Measurements from ENCODE around the gene EPHA10. TPM values are rescaled to one million over a fixed set of nuclear protein-coding genes. Genes with fewer than 3 reads are reported as not detected.

The EPHA10 gene
- total and polyA plus RNA-seq, 2 donors, result 0.14 to 0.32 TPM

DNA sequence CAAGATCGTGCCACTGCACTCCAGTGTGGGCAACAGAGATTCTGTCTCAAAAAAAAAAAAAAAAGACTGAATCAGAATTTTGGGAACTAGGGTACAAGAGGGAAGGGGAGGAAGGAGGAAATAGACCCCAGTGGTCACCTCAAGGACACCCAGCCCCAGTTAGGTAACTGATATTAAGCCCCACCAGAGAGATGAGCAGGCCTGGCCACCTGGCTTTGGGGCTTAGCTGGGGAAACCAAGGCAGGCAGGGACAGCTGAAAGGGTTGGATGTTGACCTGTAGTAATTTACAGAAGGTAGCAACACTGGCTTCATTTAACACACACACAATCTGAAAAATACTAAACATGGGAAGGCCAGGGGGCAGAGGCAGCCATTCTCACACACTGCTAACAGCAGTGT, 37.5 kb upstream of the EPHA10 start:
- Histone ChIP-seq H3K9me3 (ENCODE audit: control insufficient read depth in 2 of 2, insufficient read depth in 1 of 2, low read length in 1 of 2) (no peaks in the 10 kb centered on the region), H3K27me3 (ENCODE audit: control insufficient read depth in 2 of 2, insufficient read depth in 1 of 2, low read length in 1 of 2) (no peaks in the 10 kb centered on the region), H3K27ac (ENCODE audit: low read depth in 1 of 2, low read length in 1 of 2) (no peak overlapping the region), H3K4me3 (ENCODE audit: low read length in 2 of 2) (no peak overlapping the region), H3K4me1 (ENCODE audit: control insufficient read depth in 2 of 2, insufficient read depth in 2 of 2, low read length in 2 of 2) (peaks cover 4 to 8% of the 10 kb centered on the region in 2 donors), H3K36me3 (ENCODE audit: control insufficient read depth in 2 of 2, insufficient read depth in 2 of 2, low read length in 1 of 2) (peaks cover 46 to 49% of the 10 kb centered on the region in 2 donors)
- DNase-seq (ENCODE audit: low read depth in 6 of 9, low spot score in 9 of 9), result no peak
- WGBS, result 98% methylated on average over 1 of the region's 1 CpG

DNA sequence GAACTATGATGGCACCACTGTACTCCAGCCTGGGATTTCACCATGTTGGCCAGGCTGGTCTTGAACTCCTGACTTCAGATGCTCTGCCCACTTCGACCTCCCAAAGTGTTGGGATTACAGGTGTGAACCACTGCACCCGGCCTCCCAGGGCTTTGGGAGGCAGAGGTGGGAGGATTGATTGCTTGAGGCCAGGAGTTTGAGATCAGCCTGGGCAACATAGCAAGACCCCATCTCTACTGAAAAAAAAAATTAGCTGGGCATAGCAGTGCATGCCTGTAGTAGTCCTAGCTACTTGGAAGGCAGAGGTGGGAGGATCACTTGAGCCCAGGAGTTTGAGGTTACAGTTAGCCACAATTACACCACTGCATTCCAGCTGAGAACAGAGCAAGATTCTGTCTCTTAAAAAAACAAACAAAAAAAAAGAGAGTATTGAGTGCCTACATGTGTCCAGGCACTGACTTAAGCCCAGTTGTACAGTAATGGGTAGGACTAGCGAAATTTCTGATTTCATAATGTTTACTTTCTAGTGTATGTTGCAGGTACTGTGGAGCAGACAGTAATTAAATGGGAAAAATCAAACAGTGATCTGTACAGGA, 32.9 kb upstream of the EPHA10 start:
- WGBS, result 97% methylated on average over 3 of the region's 3 CpGs
- Histone ChIP-seq H3K4me3 (ENCODE audit: low read length in 2 of 2) (no peak overlapping the region), H3K27me3 (ENCODE audit: control insufficient read depth in 2 of 2, insufficient read depth in 1 of 2, low read length in 1 of 2) (peaks cover 27 to 30% of the 10 kb centered on the region in 2 donors), H3K4me1 (ENCODE audit: control insufficient read depth in 2 of 2, insufficient read depth in 2 of 2, low read length in 2 of 2) (no peaks in the 10 kb centered on the region), H3K36me3 (ENCODE audit: control insufficient read depth in 2 of 2, insufficient read depth in 2 of 2, low read length in 1 of 2) (peaks cover 12 to 18% of the 10 kb centered on the region in 2 donors), H3K9me3 (ENCODE audit: control insufficient read depth in 2 of 2, insufficient read depth in 1 of 2, low read length in 1 of 2) (no peaks in the 10 kb centered on the region), H3K27ac (ENCODE audit: low read depth in 1 of 2, low read length in 1 of 2) (no peak overlapping the region)
- no peak for DNase-seq (ENCODE audit: low read depth in 6 of 9, low spot score in 9 of 9)

DNA sequence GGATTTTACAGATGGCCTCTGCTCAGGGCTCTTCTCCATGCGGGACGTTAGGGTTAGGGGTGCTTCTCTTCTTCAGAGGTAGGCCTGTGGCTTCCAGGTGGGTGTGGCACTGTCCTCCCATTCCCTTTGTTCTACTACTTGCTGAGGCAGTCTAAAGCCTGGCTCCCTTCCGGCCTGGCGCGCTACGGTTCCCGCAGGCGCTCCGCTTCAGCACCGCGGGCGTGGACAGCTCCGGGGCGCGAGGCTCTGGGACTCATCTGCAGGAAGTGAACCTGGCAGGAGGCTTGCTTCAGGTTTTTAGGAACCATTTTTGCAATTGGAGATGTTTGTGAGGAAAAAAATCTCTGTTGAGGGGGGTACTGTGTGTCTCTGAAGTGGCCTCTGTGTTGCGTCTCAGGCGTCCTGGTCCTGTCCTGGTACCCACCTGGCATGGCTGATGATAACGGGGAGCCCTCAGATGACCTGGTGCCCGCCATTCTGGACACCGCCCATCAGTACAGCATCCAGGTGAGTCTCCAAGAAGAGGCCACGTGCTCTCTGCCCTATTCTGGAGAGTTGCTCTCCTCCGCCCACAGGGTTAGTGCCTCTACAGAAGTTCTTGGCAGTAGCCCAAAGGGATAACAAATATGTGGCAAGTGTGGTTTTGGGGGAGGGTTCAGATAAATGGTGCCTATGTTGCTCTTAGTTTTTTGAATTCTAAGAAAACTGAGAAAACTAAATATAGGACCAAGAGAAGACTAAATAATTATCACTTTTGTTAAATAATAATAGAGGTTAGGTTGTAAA, 30.6 kb upstream of the EPHA10 start:
- Histone ChIP-seq H3K4me1 (ENCODE audit: control insufficient read depth in 2 of 2, insufficient read depth in 2 of 2, low read length in 2 of 2) (no peaks in the 10 kb centered on the region), H3K36me3 (ENCODE audit: control insufficient read depth in 2 of 2, insufficient read depth in 2 of 2, low read length in 1 of 2) (peaks cover 0 to 14% of the 10 kb centered on the region in 2 donors), H3K4me3 (ENCODE audit: low read length in 2 of 2) (no peak overlapping the region), H3K9me3 (ENCODE audit: control insufficient read depth in 2 of 2, insufficient read depth in 1 of 2, low read length in 1 of 2) (no peaks in the 10 kb centered on the region), H3K27ac (ENCODE audit: low read depth in 1 of 2, low read length in 1 of 2) (no peak overlapping the region), H3K27me3 (ENCODE audit: control insufficient read depth in 2 of 2, insufficient read depth in 1 of 2, low read length in 1 of 2) (peaks cover 33 to 50% of the 10 kb centered on the region in 2 donors)
- WGBS, result 40% methylated on average over 22 of the region's 22 CpGs
- DNase-seq (ENCODE audit: low read depth in 6 of 9, low spot score in 9 of 9), result peak in 5 of 9 donors; percentile 47 to 69 (median 54)

DNA sequence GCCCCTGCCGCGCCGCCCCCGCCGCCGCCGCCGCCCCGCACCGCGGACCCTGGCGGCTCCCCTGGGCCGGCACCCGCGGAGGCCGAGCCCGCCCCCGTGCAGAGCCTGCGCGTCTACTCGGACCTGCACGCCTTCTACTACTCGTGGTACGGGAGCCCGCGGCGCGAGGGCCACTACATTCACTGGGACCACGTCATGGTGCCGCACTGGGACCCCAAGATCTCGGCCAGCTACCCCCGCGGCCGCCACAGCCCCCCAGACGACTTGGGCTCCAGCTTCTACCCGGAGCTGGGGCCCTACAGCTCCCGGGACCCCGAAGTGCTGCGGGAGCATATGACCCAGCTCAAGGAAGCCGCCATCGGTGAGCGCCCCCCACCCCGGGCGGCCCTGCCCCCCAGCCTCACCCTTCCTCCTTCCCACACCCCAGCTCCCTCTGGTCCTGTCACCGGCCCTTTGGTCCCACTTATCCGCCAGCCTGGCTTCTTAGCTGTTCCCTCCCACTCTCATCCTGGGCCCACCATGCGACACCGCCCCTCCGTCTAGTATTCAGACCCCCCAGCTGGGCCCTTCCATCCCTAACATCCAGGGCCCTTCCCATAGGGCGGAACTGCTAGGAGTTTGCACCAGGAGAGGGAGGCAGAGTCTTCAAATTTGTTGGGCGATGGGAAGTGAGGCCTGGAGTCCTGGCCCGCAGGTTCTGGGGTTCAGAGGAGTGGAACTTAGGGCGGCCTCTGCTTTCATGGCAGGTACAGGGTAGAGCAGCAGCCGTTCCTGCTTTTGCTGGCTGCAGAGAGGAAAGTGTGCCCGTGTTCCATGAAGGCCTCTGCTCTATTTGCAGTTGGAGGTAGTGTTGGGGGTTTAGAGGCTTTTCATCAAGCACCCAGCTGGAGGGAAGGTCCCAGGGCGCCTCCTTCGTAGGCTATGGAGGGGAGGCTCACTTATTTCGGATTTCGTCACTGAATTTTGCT, 29.7 kb upstream of the EPHA10 start:
- no peak overlapping the region for H3K27ac ChIP-seq (ENCODE audit: low read depth in 1 of 2, low read length in 1 of 2)
- DNase-seq (ENCODE audit: low read depth in 6 of 9, low spot score in 9 of 9), result no peak
- H3K4me3 ChIP-seq (ENCODE audit: low read length in 2 of 2), result peak overlapping the region in 1 of 2 donors; percentile 47
- H3K9me3 ChIP-seq (ENCODE audit: control insufficient read depth in 2 of 2, insufficient read depth in 1 of 2, low read length in 1 of 2), result no peaks in the 10 kb centered on the region
- WGBS, result 13% methylated on average over 59 of the region's 59 CpGs
- peaks cover 33 to 52% of the 10 kb centered on the region in 2 donors for H3K27me3 ChIP-seq (ENCODE audit: control insufficient read depth in 2 of 2, insufficient read depth in 1 of 2, low read length in 1 of 2)
- H3K4me1 ChIP-seq (ENCODE audit: control insufficient read depth in 2 of 2, insufficient read depth in 2 of 2, low read length in 2 of 2), result no peaks in the 10 kb centered on the region
- H3K36me3 ChIP-seq (ENCODE audit: control insufficient read depth in 2 of 2, insufficient read depth in 2 of 2, low read length in 1 of 2), result peaks cover 0 to 5% of the 10 kb centered on the region in 2 donors

DNA sequence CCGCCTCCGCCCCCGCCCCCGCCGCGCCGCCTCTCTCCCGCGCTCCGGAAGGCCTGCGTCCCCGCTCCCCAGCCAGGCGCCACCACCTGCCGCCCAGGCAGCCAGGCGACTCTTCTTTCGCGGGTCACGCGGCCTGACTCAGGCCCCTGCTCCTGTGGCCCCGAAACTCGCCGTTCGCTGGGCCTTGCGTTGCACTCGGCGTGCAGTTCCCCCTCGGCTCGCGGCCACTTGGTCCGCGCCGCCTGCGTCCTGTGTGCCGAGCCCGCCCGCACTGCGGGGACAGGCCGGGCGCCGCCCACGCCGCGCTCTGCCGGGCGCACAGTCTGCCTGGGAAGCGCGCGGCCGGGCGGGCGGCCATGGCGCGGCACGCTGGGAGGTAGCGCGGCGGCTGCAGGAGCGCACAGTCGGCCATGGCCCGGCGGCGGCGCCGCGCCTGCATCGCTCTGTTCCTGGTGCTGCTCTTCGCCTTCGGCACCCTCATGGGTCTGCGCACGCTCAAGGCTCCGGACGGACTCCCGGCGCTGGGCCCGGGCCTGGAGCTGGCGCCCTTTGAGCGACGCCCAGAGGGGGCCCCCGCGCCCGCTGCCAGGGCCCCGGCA, 29.0 kb upstream of the EPHA10 start, which contains the start of gene MANEAL:
MANEAL (plus strand) TSS at position 75 of the 599 bp plus-strand sequence; CDS start at position 411, 336 bp downstream.
- H3K27me3 ChIP-seq (ENCODE audit: control insufficient read depth in 2 of 2, insufficient read depth in 1 of 2, low read length in 1 of 2), result peaks cover 33 to 53% of the 10 kb centered on the region in 2 donors
- under 1% methylated on average over 81 of the region's 82 CpGs for WGBS
- peak within 1 kb of the TSS in 1 of 2 donors; percentile 47 for H3K4me3 ChIP-seq (ENCODE audit: low read length in 2 of 2)
- H3K27ac ChIP-seq (ENCODE audit: low read depth in 1 of 2, low read length in 1 of 2), result no peak within 1 kb of the TSS
- H3K4me1 ChIP-seq (ENCODE audit: control insufficient read depth in 2 of 2, insufficient read depth in 2 of 2, low read length in 2 of 2), result no peaks in the 10 kb centered on the region
- H3K36me3 ChIP-seq (ENCODE audit: control insufficient read depth in 2 of 2, insufficient read depth in 2 of 2, low read length in 1 of 2), result no peaks in the 10 kb centered on the region
- no peaks in the 10 kb centered on the region for H3K9me3 ChIP-seq (ENCODE audit: control insufficient read depth in 2 of 2, insufficient read depth in 1 of 2, low read length in 1 of 2)
- DNase-seq (ENCODE audit: low read depth in 6 of 9, low spot score in 9 of 9), result no peak

DNA sequence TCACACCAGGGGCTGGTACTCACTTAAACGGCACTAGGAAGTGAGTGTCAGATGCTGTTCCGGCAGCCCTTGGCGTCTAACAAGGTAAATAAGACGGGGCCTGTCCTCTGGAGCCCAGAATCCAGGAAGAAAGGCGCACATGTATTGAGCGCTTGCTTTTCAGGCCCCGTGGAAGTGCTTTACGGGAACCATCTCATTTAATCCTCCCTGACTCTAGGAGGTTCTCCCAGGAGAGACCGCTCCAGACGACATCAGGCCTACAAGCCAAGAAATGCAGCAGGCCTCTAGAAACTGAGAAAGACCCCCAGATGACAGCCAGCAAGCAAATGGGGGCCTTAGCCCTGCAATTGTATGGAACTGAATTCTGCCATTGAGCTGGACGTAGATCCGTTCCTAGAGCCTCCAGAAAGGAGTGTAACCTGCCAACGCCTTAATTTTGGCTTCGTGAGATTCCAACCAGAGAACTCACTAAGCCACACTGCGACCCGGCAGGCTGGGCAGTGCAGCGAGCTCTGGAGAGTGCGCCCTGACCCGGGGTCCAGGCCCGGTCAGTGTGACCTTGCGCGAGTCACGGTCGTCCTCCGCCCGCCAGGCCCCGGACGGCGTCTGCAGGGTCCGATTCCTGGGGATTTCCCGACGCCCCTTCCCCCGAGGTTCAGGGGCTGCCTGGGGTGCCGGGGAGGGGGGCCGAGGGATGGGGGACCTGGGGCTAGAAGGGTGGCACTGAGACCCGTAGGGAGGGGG, 28.2 kb upstream of the EPHA10 start:
- Histone ChIP-seq H3K4me1 (ENCODE audit: control insufficient read depth in 2 of 2, insufficient read depth in 2 of 2, low read length in 2 of 2) (no peaks in the 10 kb centered on the region), H3K27ac (ENCODE audit: low read depth in 1 of 2, low read length in 1 of 2) (no peak overlapping the region), H3K36me3 (ENCODE audit: control insufficient read depth in 2 of 2, insufficient read depth in 2 of 2, low read length in 1 of 2) (no peaks in the 10 kb centered on the region), H3K9me3 (ENCODE audit: control insufficient read depth in 2 of 2, insufficient read depth in 1 of 2, low read length in 1 of 2) (no peaks in the 10 kb centered on the region), H3K4me3 (ENCODE audit: low read length in 2 of 2) (no peak overlapping the region), H3K27me3 (ENCODE audit: control insufficient read depth in 2 of 2, insufficient read depth in 1 of 2, low read length in 1 of 2) (peaks cover 33 to 55% of the 10 kb centered on the region in 2 donors)
- DNase-seq (ENCODE audit: low read depth in 6 of 9, low spot score in 9 of 9), result no peak
- WGBS, result 40% methylated on average over 36 of the region's 36 CpGs

DNA sequence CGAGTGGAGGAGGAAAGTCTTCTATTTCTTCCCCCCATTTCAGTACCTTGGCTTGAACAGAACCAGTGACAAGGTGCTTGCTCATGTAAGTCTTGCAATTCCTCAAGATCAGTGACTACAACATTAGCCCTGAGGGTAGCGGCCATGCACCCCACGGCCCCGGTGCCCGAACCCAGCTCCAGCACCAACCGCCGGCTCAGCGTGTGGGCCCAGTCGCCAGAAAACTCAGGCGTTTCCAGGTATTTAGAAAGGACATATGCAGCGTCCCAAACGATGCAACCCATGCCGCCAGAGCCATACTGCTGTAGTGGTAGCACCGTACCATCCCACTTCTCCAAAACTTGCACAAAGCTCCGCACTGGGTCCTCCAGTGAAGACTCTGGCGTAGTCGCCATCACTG, 17.6 kb upstream of the EPHA10 start:
- no peak overlapping the region for H3K4me3 ChIP-seq (ENCODE audit: low read length in 2 of 2)
- H3K9me3 ChIP-seq (ENCODE audit: control insufficient read depth in 2 of 2, insufficient read depth in 1 of 2, low read length in 1 of 2), result no peaks in the 10 kb centered on the region
- H3K27me3 ChIP-seq (ENCODE audit: control insufficient read depth in 2 of 2, insufficient read depth in 1 of 2, low read length in 1 of 2), result no peaks in the 10 kb centered on the region
- no peak for DNase-seq (ENCODE audit: low read depth in 6 of 9, low spot score in 9 of 9)
- H3K4me1 ChIP-seq (ENCODE audit: control insufficient read depth in 2 of 2, insufficient read depth in 2 of 2, low read length in 2 of 2), result no peaks in the 10 kb centered on the region
- H3K36me3 ChIP-seq (ENCODE audit: control insufficient read depth in 2 of 2, insufficient read depth in 2 of 2, low read length in 1 of 2), result no peaks in the 10 kb centered on the region
- H3K27ac ChIP-seq (ENCODE audit: low read depth in 1 of 2, low read length in 1 of 2), result no peak overlapping the region
- WGBS, result 88% methylated on average over 17 of the region's 17 CpGs

DNA sequence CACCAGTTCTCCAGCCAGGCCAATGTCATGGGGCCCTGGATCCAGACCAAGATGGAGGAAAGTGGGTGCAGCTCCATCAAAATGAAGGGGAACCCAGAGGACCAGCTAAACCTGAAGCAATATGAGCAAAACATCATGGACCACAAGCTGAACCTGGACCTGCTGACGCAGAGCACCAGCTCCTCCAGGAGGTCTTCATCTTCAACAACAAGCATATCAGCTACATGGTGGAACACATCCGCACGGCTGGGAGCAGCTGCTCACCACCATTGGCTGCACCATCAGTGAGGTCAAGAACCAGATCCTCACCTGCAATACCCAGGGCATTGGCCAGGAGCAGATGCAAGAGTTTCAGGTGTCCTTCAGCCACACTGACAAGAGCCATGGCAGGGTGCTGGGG, 13.7 kb upstream of the EPHA10 start:
- no peak overlapping the region for H3K4me3 ChIP-seq (ENCODE audit: low read length in 2 of 2)
- H3K36me3 ChIP-seq (ENCODE audit: control insufficient read depth in 2 of 2, insufficient read depth in 2 of 2, low read length in 1 of 2), result no peaks in the 10 kb centered on the region
- no peaks in the 10 kb centered on the region for H3K4me1 ChIP-seq (ENCODE audit: control insufficient read depth in 2 of 2, insufficient read depth in 2 of 2, low read length in 2 of 2)
- WGBS, result 90% methylated on average over 3 of the region's 3 CpGs
- no peaks in the 10 kb centered on the region for H3K9me3 ChIP-seq (ENCODE audit: control insufficient read depth in 2 of 2, insufficient read depth in 1 of 2, low read length in 1 of 2)
- H3K27me3 ChIP-seq (ENCODE audit: control insufficient read depth in 2 of 2, insufficient read depth in 1 of 2, low read length in 1 of 2), result no peaks in the 10 kb centered on the region
- no peak for DNase-seq (ENCODE audit: low read depth in 6 of 9, low spot score in 9 of 9)
- no peak overlapping the region for H3K27ac ChIP-seq (ENCODE audit: low read depth in 1 of 2, low read length in 1 of 2)

All from thymus (tissue), 11 donors.